GM15510 (cell line): ENCODE measurements around the gene SIPA1L2.

Experiments used
- POLR2A ChIP-seq: IDR thresholded peaks from 3 replicates; pipeline ENCODE4 v1.6.1; 2011; ENCODE audit warnings: borderline replicate concordance; ENCODE audit not compliant: insufficient read length; ENCODE audit errors: extremely low read depth

The SIPA1L2 gene

GRCh38 chr1:232655746-232656085, 25.8 kb upstream of the SIPA1L2 start:
- no peak for TF ChIP-seq POLR2A

GRCh38 chr1:232655028-232655745, 25.3 kb upstream of the SIPA1L2 start:
- TF ChIP-seq POLR2A: no peak

- TF ChIP-seq POLR2A: no peak
Observed at GRCh38 chr1:232653789-232654188, 23.9 kb upstream of the SIPA1L2 start.

GRCh38 chr1:232650845-232651244, 20.9 kb upstream of the SIPA1L2 start:
- TF ChIP-seq POLR2A: no peak

- no peak for TF ChIP-seq POLR2A
Observed at GRCh38 chr1:232650418-232650817, 20.5 kb upstream of the SIPA1L2 start.

- TF ChIP-seq POLR2A: no peak
Observed at GRCh38 chr1:232648316-232648715, 18.4 kb upstream of the SIPA1L2 start.

- TF ChIP-seq POLR2A: no peak
Observed at GRCh38 chr1:232644209-232644608, 14.3 kb upstream of the SIPA1L2 start.

GRCh38 chr1:232643251-232643650, 13.3 kb upstream of the SIPA1L2 start:
- TF ChIP-seq POLR2A: no peak

GRCh38 chr1:232641507-232641906, 11.6 kb upstream of the SIPA1L2 start:
- no peak for TF ChIP-seq POLR2A

- TF ChIP-seq POLR2A: no peak
Observed at GRCh38 chr1:232636799-232637198, 6.9 kb upstream of the SIPA1L2 start.

- TF ChIP-seq POLR2A: no peak
Observed at GRCh38 chr1:232635778-232636356, 5.9 kb upstream of the SIPA1L2 start.

GRCh38 chr1:232635279-232635678, 5.3 kb upstream of the SIPA1L2 start:
- TF ChIP-seq POLR2A: no peak

- TF ChIP-seq POLR2A: no peak
Observed at GRCh38 chr1:232634096-232634495, 4.2 kb upstream of the SIPA1L2 start.

GRCh38 chr1:232630894-232631195, 912 bp upstream of the SIPA1L2 start:
- TF ChIP-seq POLR2A: no peak

GRCh38 chr1:232629250-232630046, 485 bp downstream of the SIPA1L2 start:
- TF ChIP-seq POLR2A: no peak
